ENCODE results near the gene LTO1.

Gene LTO1

DNA sequence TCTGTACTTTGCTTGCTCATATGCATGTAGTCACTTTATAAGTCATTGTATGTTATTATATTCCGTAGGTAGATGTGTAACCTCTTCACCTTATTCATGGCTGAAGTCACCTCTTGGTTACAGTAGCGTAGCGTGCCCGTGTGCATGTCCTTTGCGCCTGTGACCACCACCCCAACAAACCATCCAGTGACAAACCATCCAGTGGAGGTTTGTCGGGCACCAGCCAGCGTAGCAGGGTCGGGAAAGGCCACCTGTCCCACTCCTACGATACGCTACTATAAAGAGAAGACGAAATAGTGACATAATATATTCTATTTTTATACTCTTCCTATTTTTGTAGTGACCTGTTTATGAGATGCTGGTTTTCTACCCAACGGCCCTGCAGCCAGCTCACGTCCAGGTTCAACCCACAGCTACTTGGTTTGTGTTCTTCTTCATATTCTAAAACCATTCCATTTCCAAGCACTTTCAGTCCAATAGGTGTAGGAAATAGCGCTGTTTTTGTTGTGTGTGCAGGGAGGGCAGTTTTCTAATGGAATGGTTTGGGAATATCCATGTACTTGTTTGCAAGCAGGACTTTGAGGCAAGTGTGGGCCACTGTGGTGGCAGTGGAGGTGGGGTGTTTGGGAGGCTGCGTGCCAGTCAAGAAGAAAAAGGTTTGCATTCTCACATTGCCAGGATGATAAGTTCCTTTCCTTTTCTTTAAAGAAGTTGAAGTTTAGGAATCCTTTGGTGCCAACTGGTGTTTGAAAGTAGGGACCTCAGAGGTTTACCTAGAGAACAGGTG, 23.1 kb downstream of the LTO1 start:
- no peak for DNase-seq
- in situ Hi-C loops (cut with HindIII; ENCODE audit: low pct_ligation_motif_present, low pct_unique_long_range_greater_than_20kb, low sequenced_read_pairs) = loop anchor here (25.0 kb wide), 1 partner anchor 540 kb away; no protein-coding TSS in a partner anchor

DNA sequence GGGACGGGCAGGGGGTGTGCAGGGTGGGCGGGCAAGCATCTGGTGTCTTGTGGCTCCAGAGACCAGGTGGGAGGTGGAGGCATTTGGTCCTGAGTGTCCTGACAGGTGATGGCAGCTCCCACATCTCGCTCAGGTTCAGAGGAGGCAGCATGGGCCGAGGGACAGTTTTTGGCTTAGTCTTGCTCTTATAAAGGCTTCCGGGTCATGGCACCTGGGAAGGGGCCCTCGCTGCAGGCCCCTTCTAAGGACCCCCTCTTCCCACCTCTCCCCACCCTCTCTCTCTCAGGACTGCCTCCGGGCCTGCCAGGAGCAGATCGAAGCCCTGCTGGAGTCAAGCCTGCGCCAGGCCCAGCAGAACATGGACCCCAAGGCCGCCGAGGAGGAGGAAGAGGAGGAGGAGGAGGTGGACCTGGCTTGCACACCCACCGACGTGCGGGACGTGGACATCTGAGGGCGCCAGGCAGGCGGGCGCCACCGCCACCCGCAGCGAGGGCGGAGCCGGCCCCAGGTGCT, 24.3 kb downstream of the LTO1 start:
- in situ Hi-C loops (cut with HindIII; ENCODE audit: low pct_ligation_motif_present, low pct_unique_long_range_greater_than_20kb, low sequenced_read_pairs) = loop anchor here (25.0 kb wide), 1 partner anchor 539 kb away; no protein-coding TSS in a partner anchor
- DNase-seq = no peak

DNA sequence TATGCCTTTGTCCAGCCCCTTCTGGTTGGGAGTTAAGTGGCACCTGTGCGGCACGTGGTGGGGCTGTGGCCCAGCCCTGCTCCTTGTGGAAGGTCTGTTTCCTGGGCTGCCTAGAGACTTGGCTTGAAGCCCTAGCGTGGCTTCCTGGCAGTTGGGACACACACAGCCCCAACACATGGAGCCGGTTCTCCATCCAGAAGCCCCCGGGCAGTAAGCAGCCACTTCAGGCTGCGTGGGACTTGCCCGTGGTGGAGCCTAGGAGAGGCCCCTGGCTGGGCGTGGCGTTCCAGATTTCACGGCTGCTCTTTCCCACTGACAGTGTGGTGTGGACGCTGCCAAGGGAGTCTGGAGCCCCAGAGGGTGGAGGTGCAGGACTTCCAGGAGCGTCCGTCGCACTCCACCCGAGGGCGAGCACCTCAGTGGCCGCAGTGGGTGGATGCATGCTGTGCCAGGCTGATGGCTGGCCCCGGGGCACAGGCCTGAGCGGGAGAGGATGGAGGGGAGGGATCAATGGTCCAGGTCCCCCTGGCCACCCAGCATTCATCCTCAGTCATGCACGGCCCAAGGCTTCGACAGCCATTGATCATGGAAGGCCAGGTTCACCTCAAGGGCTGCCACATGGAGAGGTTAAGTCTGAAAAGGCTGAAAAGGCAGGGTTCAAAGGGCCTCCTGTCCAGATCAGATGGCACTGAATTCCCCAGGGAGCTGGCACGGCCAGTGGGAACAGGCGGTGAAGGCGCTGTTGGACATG, 24.9 kb downstream of the LTO1 start:
- in situ Hi-C loops (cut with HindIII; ENCODE audit: low pct_ligation_motif_present, low pct_unique_long_range_greater_than_20kb, low sequenced_read_pairs) = loop anchor here (25.0 kb wide), 1 partner anchor 538 kb away; no protein-coding TSS in a partner anchor
- DNase-seq = no peak

- no peak for DNase-seq
- in situ Hi-C loops (cut with HindIII; ENCODE audit: low pct_ligation_motif_present, low pct_unique_long_range_greater_than_20kb, low sequenced_read_pairs) = no loop called here
These were observed 25.6 kb downstream of the LTO1 start for GRCh38 chr11:69649576-69649900.

DNA sequence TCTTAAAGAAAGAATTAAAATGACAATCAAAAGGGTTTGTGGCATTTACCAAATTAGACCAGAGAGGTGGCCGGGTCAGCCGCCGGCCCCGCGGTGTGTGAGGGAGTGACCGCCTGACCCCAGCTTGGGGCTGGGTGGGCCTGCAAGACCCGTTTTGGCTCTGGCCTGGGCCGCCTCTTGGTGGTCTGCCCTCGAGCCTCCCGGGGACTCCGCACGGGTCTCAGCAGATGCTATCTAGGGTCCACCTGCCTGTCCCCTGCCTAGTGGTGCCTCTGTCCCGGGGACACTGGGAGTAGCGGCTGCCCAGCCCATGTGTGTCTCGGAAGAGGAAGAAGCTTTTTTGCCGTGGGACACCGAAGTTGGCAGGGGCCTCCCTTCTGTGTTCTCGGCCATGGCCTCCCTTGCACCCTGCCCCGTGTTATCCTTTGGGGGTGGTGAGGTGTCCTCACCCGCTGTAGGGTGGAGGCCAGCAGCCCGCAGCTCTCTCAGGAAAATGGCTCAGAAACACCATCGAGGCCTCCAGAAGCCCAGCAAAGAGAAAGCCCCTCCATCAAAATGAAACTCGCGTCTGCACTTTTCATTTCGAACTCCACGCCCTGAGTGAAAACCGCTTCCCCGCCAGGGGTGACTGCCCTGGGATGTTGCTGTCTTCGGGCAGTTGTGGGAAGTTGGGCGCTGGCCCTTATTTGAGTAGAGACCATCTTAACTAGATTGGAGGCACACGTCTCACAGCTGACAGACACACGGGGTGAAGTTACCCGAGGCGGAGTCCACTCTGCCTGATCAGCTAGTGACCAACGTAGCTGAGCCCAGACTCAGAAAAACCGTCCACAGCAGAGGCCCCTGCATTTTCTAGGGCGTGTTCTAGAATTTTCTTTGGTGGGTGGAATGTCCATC, 26.2 kb downstream of the LTO1 start:
- DNase-seq = no peak
- in situ Hi-C loops (cut with HindIII; ENCODE audit: low pct_ligation_motif_present, low pct_unique_long_range_greater_than_20kb, low sequenced_read_pairs) = no loop called here

DNA sequence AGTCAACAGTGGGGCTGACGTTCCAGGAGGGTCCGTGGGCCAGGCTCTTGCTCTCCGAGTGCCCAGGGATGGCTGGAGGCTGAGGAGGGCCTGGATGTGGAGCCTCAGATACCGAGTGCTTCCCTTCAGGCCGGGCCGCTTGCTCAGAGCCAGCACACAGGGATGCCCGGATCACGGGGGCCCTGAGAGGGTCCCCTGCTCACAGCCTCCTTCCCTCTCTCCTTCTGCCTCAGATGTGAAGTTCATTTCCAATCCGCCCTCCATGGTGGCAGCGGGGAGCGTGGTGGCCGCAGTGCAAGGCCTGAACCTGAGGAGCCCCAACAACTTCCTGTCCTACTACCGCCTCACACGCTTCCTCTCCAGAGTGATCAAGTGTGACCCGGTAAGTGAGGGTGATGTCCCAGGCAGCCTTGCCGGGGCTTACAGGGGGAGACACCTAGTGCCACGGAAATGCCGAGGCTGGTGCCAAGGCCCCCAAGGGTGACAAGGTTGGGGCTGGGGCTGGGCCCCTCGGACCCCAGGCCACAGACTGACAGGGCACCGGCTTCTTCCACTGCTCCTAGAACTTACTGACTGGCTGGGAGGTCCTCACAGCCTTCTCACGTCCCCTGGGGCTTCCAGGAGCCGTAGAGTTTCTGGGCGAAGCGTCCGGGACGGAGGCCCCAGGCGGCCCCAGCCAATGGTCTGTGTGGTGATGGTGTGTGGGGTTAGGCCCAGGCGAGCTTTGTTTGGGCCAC, 27.2 kb downstream of the LTO1 start:
- no peak for DNase-seq
- in situ Hi-C loops (cut with HindIII; ENCODE audit: low pct_ligation_motif_present, low pct_unique_long_range_greater_than_20kb, low sequenced_read_pairs) = no loop called here

GRCh38 chr11:69647390-69647748, 27.8 kb downstream of the LTO1 start:
- DNase-seq = no peak
- in situ Hi-C loops (cut with HindIII; ENCODE audit: low pct_ligation_motif_present, low pct_unique_long_range_greater_than_20kb, low sequenced_read_pairs) = no loop called here

GRCh38 chr11:69646493-69647389, 28.4 kb downstream of the LTO1 start:
- in situ Hi-C loops (cut with HindIII; ENCODE audit: low pct_ligation_motif_present, low pct_unique_long_range_greater_than_20kb, low sequenced_read_pairs) = no loop called here
- no peak for DNase-seq

GRCh38 chr11:69645801-69646492, 29.2 kb downstream of the LTO1 start:
- DNase-seq = no peak
- in situ Hi-C loops (cut with HindIII; ENCODE audit: low pct_ligation_motif_present, low pct_unique_long_range_greater_than_20kb, low sequenced_read_pairs) = no loop called here

DNA sequence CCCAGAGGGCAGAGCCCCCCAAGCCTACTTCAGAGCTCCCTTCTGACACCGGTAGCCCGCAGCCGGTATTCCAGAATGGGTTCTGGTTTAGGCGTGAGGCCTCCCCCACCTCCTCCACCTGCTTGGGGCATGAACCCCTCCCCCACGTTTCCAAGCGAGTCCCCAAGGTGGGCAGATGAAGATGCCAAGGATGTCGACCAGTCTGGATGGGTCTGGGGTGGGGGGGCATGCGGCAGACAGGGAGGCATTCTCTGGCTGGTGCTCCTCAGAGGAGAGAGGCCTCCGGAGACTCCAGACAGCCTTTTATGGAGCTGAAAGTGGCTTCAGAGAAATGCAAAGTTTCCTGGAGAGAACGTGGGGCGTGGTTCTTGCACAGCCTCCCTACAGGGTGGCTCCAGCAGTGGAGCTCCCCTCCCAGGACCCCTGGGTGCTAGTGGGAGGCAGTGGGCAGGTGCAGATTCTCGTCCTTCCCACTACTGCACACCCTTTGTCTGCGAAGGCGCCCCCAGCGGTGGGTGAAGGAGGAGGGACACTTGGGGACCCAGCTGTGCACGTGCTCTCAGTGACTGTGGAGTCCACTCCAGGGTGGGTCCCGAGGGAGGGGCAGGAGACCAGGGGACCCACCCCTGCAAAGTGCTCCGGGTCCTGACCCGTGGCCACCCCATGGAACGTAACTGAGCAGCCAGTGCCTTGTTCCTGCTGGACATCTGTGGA, 30.0 kb downstream of the LTO1 start:
- in situ Hi-C loops (cut with HindIII; ENCODE audit: low pct_ligation_motif_present, low pct_unique_long_range_greater_than_20kb, low sequenced_read_pairs) = no loop called here
- no peak for DNase-seq

DNA sequence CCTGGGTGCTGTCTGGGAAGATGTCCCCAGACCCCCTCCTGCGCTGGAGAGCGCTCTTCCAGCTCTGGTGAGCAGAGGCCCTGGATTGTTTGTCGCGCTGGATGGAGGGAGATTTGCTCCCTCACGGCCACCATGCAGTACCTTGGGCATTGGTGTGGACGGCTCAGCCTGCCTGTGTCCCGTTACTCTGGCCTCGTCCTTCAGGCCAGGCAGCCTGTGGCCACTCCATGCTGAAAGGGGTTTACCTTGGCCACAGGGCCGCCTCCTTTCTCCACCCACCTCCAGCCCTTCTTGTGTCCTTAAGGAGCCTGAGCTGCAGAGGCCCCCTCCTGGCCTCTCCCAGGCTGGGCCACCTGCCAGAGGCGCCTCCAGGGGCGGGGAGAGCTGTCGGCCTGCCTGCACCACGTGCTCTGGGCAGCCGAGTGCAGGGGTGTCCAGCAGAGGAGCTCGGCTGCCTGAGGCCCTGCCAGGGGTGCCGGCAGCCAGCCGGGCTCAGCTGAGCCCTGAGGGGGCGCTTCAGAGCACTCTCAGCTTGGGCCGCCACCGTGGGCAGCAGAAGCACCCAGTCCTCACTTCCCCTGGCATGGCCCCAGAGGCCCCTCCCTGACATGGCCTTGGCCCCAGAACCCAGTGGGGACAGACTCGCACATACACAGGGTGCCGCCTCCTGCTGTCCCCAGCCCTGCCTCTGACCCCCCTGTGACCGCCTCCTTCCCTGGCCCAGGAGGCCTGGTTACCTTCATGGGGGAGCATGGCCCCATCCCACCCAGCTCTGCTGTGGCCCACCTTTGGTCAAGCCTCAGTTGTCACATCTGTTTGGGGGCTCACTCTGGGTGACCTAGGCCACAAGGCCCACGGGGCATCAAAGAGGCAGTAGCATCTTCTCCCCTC, 30.8 kb downstream of the LTO1 start:
- in situ Hi-C loops (cut with HindIII; ENCODE audit: low pct_ligation_motif_present, low pct_unique_long_range_greater_than_20kb, low sequenced_read_pairs) = no loop called here
- no peak for DNase-seq

DNA sequence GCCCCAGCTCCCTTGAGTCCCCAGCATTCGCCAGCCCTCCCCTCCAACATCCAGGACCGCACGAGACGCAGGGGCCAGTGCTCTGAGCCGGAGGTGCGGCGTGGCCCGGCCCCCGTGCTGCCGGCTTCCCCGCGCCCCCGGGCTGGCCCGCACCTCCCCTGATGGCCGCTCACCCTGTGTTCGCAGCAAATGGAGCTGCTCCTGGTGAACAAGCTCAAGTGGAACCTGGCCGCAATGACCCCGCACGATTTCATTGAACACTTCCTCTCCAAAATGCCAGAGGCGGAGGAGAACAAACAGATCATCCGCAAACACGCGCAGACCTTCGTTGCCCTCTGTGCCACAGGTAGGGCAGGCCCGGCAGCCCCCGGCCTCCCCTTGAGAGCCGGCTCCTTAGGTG, 31.5 kb downstream of the LTO1 start:
- no peak for DNase-seq
- in situ Hi-C loops (cut with HindIII; ENCODE audit: low pct_ligation_motif_present, low pct_unique_long_range_greater_than_20kb, low sequenced_read_pairs) = no loop called here

GRCh38 chr11:69642913-69643632, 32.1 kb downstream of the LTO1 start:
- in situ Hi-C loops (cut with HindIII; ENCODE audit: low pct_ligation_motif_present, low pct_unique_long_range_greater_than_20kb, low sequenced_read_pairs) = no loop called here

GRCh38 chr11:69642549-69642912, 32.6 kb downstream of the LTO1 start:
- in situ Hi-C loops (cut with HindIII; ENCODE audit: low pct_ligation_motif_present, low pct_unique_long_range_greater_than_20kb, low sequenced_read_pairs) = no loop called here
- DNase-seq = no peak

More at GRCh38 chr11:69642913-69643632, 32.1 kb downstream of the LTO1 start:
- DNase-seq = peak; percentile 73
